NCI-H82 treated with DMSO at 0.1 percent for 48 hours (cell line): ENCODE results near the gene TRPV2.

ENCODE experiments used
- DNase-seq: peaks from one replicate; lab custom pipeline; 2025; ENCODE audit not compliant: unreplicated experiment; lab: John Stamatoyannopoulos, UW

Gene TRPV2

GRCh38 chr17:16473044-16474011, 58.0 kb downstream of the TRPV2 start:
- DNase-seq = no peak

DNA sequence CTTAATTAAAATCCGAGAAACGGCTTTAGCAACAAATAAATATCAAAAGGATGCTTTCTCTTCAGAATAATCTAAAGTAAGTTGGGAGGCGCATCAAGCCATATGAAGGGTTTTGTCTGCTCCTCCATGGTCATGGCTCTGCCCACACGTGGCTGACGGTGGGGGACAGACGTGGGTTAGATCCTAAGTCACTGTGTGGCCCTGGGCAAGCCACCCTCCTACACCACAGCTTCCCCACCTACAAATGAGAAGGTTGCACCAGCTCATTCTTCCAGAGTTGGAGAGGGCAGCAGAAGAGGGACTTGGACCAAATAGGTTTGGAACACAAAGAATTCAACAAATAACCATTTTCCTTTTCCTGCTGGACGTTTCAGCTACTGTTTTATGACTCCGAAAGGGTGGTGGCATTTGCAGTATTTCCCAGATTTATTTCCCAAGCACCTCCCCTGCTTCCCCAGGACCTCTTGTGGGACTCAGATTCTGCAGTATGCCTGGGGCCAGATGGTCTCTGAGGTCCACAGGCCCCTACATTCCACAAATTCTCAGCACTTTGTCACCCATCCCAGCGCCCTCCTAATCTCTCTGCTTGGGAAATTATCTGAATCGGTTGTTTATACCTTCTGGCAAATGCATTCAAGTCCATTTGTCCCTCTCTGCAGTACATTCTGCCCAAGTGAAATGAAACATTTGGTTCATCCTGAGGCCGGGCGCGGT, 58.8 kb downstream of the TRPV2 start:
- DNase-seq = no peak

DNA sequence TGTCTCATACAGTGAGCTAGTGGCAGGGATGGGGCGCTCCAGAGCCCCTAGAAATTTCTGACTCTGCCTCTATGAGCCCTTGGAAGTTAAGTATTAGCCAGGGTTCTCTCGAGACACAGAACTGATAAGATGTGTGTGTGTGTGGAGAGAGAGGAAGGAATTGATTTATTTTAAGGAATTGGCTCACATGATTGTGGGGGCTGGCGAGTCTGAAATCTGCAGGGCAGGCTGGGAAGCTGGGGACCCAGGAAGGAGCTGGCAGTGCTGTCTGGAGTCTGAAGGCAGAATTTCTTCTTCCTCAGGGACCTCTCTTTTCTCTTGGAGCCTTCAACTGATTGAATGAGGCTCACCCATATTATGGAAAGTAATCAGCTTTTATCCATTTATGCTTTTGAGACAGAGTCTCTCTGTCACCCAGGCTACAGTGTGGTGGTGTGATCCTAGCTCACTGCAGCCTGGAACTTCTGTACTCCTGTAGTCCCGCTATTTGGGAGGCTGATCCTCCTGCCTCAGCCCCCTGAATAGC, 59.9 kb downstream of the TRPV2 start:
- DNase-seq = no peak

DNA sequence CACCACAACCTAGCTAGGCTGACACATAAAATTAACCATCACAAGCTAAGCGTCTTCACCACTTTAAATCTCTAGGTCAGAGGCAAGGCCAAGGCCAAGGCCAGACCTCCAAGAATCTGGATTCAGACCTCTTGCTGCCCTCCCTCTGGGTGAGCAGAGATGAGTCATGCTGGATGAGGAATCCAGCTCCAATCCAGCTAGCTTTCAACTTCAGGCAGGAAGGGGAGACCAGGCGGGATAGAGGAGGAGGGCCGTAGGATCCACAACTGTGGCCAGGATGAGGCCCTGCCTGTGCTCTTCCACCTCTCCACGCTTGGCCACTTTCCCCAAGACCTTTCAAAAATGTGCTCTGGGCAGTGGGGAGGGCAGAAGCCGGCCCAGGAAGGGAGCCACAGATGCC, 61.9 kb downstream of the TRPV2 start:
- DNase-seq = no peak

DNA sequence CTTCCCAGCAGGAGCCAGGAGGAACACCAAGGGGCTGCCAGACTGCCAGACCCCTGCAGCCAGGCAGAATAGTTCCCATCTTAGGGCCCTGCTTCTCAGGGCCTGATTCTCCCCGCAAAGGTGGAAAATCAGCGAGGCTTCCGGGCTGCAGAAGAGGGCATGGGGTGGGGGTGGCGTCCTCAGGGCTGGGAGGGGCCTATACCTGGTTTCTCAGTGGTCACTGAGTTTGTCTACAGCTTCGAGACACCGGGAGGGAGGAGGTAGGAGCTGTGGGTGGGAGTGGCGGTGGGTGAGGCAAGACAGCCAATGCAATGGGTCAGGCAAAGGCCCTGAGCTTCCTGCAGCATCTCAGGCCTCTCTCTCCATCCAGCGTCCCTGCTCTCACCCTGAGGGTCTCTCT, 62.3 kb downstream of the TRPV2 start:
- DNase-seq = no peak

DNA sequence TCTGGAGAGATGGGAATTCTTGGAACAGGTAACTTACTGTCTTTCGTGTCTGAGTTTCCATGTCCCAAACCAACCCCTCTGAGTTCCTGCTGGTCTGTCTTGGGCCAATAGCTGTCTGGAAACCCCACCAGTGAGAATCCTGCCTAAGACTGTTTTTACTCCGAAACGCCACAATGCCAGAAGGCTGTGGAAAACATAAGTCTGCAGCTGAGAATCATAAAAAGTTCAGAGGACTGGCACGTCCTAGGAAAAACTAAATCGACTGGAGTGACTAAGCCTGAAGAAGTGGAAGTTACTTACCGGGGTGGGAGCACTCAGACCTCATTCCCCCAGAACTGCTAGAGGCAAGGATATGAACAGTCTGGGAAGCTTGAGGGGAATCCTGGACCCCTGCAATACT, 63.3 kb downstream of the TRPV2 start:
- DNase-seq = no peak

- DNase-seq = no peak
Observed at GRCh38 chr17:16479264-16479663, 63.9 kb downstream of the TRPV2 start.

DNA sequence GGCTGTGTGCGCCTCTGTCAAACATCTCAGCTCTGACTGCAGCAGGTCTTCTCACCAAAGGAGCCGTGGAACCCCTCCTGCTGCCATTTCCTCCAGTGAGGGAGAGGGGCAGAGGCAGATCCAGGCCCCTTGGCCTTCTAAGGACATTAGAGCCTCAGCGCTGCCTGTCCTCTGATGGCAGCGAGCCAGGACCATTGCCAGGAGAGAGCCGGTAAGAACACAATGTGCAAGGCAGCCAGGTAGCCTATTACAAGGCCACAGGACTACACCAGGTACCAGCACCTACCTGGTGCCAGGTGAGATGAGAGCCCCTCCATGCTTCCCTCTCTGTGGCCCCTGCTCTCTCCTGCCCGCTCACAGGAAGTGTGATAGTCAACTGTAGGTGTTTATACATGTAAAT, 65.6 kb downstream of the TRPV2 start:
- DNase-seq = no peak

GRCh38 chr17:16482253-16482652, 66.9 kb downstream of the TRPV2 start:
- DNase-seq = no peak

DNA sequence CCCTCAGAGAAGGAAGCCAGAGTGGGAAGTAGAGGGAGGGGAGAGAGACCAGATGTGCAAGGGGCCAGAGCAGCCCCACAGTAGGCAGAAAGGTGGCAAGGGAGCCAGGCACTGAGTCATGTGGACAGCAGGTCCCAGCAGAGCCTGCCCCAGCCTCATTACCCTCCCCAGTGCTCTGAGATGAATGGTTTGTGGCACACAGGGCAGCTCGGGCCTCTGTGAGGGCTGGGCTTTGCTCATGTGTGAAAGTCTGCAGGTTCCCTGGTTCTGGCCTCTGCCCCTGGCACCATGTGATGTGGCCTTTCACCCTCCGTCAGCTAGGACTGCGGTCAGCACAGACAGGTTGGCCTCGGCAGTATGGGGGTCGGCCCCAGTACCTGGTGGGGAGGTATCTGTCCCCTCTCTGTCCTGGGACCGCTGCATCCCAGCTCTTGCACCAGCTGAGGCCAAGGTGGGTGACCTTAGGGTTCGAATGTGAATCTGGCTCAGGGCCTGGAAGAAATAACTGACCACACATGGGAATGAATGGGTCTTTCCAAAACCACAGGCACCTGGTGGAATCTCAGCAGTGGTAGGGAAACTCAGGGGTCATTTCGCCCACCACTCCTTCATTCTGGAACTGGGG, 67.8 kb downstream of the TRPV2 start:
- DNase-seq = no peak

DNA sequence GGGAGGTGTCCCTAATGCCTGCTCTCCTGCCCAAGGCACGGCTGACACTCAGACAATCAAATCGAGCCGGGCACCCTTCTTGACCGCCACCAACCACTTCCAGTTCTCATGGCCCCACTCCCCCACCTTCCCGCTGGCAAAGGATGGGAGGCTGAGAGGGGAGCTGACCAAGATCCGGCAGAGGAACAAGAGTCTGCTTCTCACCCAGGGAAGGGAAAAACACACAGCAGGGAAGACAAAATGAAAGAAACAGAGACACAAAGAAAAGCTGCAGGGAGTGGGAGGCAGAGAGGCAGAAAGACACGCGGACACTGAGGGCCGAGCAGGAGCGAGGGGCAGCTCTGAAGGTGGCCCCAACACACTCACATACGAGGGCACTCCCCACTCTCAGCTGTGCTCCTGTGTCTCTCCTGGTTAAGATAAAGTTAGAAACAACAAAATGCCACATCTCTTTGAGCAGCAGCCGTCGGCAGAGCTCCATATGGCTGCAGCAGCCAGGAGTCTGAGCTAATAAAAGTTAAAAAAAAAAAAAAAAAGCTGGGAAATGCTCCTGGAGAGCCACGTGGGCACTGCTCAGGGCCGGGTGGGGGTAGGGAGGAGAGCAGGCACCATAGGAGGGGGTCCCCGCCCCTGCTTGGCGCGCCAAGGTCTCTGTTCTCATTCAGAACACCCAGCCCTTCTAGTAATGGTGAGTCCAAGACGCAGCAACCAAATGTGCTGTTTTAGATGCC, 69.2 kb downstream of the TRPV2 start:
- DNase-seq = no peak
